Adrenal gland (tissue), 12 donors: ENCODE results near the gene CASP14. TPM values are rescaled to one million over a fixed set of nuclear protein-coding genes. Genes with fewer than 3 reads are reported as not detected.
A peak's percentile ranks its signal among the peaks of the same experiment; 100 is the strongest.
"Not testable (repeated sequence)": the region's sequence is repeated elsewhere in the genome, so short reads cannot be mapped to it uniquely, and the experiment has no call there.

Experiments
- DNase-seq, 7 donors: peaks; one replicate each; pipeline ENCODE4 v3.0.0-alpha.2; 2019 to 2020
- H3K27ac ChIP-seq, 5 donors: fragments of 200-600 bp; sonication (generic) in 4 of 5; 1 replicate in 3 of 5; 2 replicates in 2 of 5; pipeline versions ENCODE4 v1.5.1 to v1.8.0; 2016 to 2020; ENCODE audit warnings: mild to moderate bottlenecking in 1 of 5
- H3K27me3 ChIP-seq: fragments of 200-600 bp; 2 replicates; pipeline ENCODE4 v1.8.0; 2021
- H3K36me3 ChIP-seq, 2 donors: fragments of 200-600 bp; replicated peaks in 1 of 2; 1 replicate in 1 of 2; 2 replicates in 1 of 2; pipeline versions ENCODE4 v1.5.1 to v1.8.0; 2018 to 2022
- H3K4me1 ChIP-seq, 2 donors: fragments of 200-600 bp; replicated peaks in 1 of 2; 1 replicate in 1 of 2; 2 replicates in 1 of 2; pipeline versions ENCODE4 v1.5.1 to v1.8.0; 2018 to 2021
- H3K4me3 ChIP-seq, 4 donors: fragments of 200-600 bp; sonication (generic) in 3 of 4; one replicate each; pipeline ENCODE4 v1.5.1; 2016 to 2018
- H3K9me3 ChIP-seq, 3 donors: fragments of 200-600 bp; sonication (generic) in 1 of 3; replicated peaks in 1 of 3; 1 replicate in 2 of 3; 2 replicates in 1 of 3; pipeline versions ENCODE4 v1.5.1 to v1.8.0; 2016 to 2021
- CTCF ChIP-seq, 6 experiments: fragments of 450-650 bp in 4 of 6; fragments of 200-600 bp in 2 of 6; sonication (generic) in 1 of 6; IDR thresholded peaks; 1 replicate in 5 of 6; 2 replicates in 1 of 6; pipeline versions ENCODE4 v1.5.1 to v1.8.0; 2016 to 2021; ENCODE audit warnings: antibody characterized with exemption in 6 of 6, mild to moderate bottlenecking in 2 of 6, moderate library complexity in 1 of 6
- POLR2A ChIP-seq, 2 donors: fragments of 450-650 bp; IDR thresholded peaks; one replicate each; pipeline ENCODE4 v1.6.1; 2017; ENCODE audit warnings: antibody characterized with exemption in 2 of 2, mild to moderate bottlenecking in 2 of 2, moderate library complexity in 1 of 2
- WGBS, 4 donors: extraction: QIAGEN DNeasy Blood & Tissue Kit in 2 of 4; methylation state at CpG; one replicate each; pipeline versions ENCODE4 v1.1.5 to v1.1.7; 2013 to 2017; 5-methylcytosine and 5-hydroxymethylcytosine counted together
- intact Hi-C, 2 donors: fragments of 100-400 bp; cut with DNase I; formaldehyde crosslinking; loops; one replicate each; pipeline versions ENCODE4 v1.14.1 to v1.15.0; 2022 to 2023
- polyA plus RNA-seq, 3 donors: library from polyadenylated mRNA; stranded (reverse); fragments of 200-250 nt in 2 of 3; fragments of 350-450 nt in 1 of 3; fragmentation: Illumina TruSeq in 1 of 3; extraction: RNeasy Lipid Tissue Mini Kit (QIAGEN cat#74804) in 1 of 3; gene quantifications; one replicate each; pipeline ENCODE4 v1.2.3, GENCODE V29; 2013 to 2014
- total RNA-seq, 9 donors: library from RNA; depleted of rRNA in 4 of 9; stranded (reverse); fragments of >200 nt in 4 of 9; fragments of 120-200 nt in 1 of 9; fragmentation: NEBNext Ultra II Directional in 1 of 9; extraction: Animal tissue kit (Norgen Biotek cat#: 25700) in 1 of 9; gene quantifications; one replicate each; pipeline versions ENCODE4 v1.1.0 to v1.2.4, GENCODE V29; 2013 to 2023
- donor health status: healthy with polysubstance abuse.
- donor health status: Bipolar disorder and iron deficiency.
- donor health status: DM: yes; HTN: yes; CAD: no.
- donor health status: DM: no; HTN: no; CAD: no.
- donor health status: DM: no; HTN: no; CAD: no.
- donor health status: DM: yes; HTN: yes; CAD: no.

Gene CASP14
- total and polyA plus RNA-seq, 12 donors, result not detected

GRCh38 chr19:15015946-15016542 is 33.2 kb upstream of the CASP14 start:
- H3K9me3 ChIP-seq, result no peaks in the 10 kb centered on the region
- 37 to 41% (median 40%) methylated on average over 11 to 18 of the region's 18 CpGs for WGBS, 4 donors
- H3K4me3 ChIP-seq, result no peak overlapping the region
- no peak overlapping the region for H3K27ac ChIP-seq
- DNase-seq, result peak in 5 of 7 donors; percentile 17 to 35 (median 30)
- intact Hi-C loops, result no loop called here
- TF ChIP-seq POLR2A (IDR thresholded peaks at IDR 0.05) (no peak), CTCF (IDR thresholded peaks at IDR 0.05) (no peak)
- peaks cover 7% of the 10 kb centered on the region for H3K27me3 ChIP-seq
- H3K4me1 ChIP-seq, result no peaks in the 10 kb centered on the region
- H3K36me3 ChIP-seq, result no peaks in the 10 kb centered on the region

- H3K36me3 ChIP-seq, H3K9me3 ChIP-seq, DNase-seq, H3K4me3 ChIP-seq, H3K27ac ChIP-seq, intact Hi-C loops, H3K4me1 ChIP-seq: not testable (repeated sequence)
- WGBS, 4 donors, result 33 to 55% (median 45%) methylated on average over 3 of the region's 3 CpGs
- H3K27me3 ChIP-seq, result peaks cover 12% of the 10 kb centered on the region
These were observed 30.4 kb upstream of the CASP14 start for GRCh38 chr19:15018836-15019235.

GRCh38 chr19:15021286-15022007 is 27.8 kb upstream of the CASP14 start:
- H3K36me3 ChIP-seq, result no peaks in the 10 kb centered on the region
- no peaks in the 10 kb centered on the region for H3K9me3 ChIP-seq
- no peak overlapping the region for H3K27ac ChIP-seq
- no peak for DNase-seq
- H3K27me3 ChIP-seq, result peaks cover 12% of the 10 kb centered on the region
- H3K4me1 ChIP-seq, result no peaks in the 10 kb centered on the region
- TF ChIP-seq CTCF (IDR thresholded peaks at IDR 0.05), result no peak
- TF ChIP-seq POLR2A (IDR thresholded peaks at IDR 0.05), result no peak
- intact Hi-C loops, result no loop called here
- 71 to 76% (median 73%) methylated on average over 32 to 45 of the region's 45 CpGs for WGBS, 4 donors
- no peak overlapping the region for H3K4me3 ChIP-seq

- Histone ChIP-seq H3K36me3 (no peaks in the 10 kb centered on the region), H3K27ac (no peak overlapping the region), H3K9me3 (no peaks in the 10 kb centered on the region), H3K27me3 (peaks cover 14% of the 10 kb centered on the region), H3K4me3 (no peak overlapping the region), H3K4me1 (no peaks in the 10 kb centered on the region)
- intact Hi-C loops, result no loop called here
- no peak for DNase-seq
- WGBS, 4 donors, result 14 to 42% (median 24%) methylated on average over 6 to 31 of the region's 31 CpGs
- TF ChIP-seq CTCF (IDR thresholded peaks at IDR 0.05) (no peak), POLR2A (IDR thresholded peaks at IDR 0.05) (no peak)
These were observed 26.5 kb upstream of the CASP14 start for GRCh38 chr19:15022752-15023151.
